ENCODE data around the gene DMD. TPM values are rescaled to one million over a fixed set of nuclear protein-coding genes. Genes with fewer than 3 reads are reported as not detected.

Gene DMD
- total RNA-seq, 2 donors from 2014 or later = 2.8 to 3.4 TPM

DNA sequence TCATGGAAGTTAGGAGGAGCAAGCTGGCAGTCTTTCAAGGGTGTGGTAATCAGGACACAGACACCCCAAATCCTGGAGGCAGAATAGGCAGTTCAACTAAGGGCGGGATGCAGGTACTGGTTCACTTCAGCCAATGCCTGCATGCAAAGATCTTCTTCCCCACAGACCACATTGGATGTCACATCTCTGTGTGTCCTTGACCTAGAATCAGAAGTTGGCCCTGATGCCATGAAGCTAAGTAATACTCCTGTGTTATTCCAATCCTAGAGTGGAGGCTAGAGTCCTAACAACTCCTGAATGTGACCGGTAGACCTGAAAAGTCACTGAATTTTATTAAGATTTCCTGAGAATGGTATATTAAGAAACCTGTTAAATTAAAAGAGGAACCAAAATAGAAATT is 165.5 kb downstream of the DMD start:
- Mint-ChIP-seq H3K9me3 (no peaks in the 10 kb centered on the region), H3K36me3 (no peaks in the 10 kb centered on the region), H3K4me3 (no peak overlapping the region), H3K27ac (no peak overlapping the region), H3K27me3 (no peaks in the 10 kb centered on the region), H3K4me1 (ENCODE audit: low read depth in 2 of 2) (no peaks in the 10 kb centered on the region)
- ATAC-seq (no peak), DNase-seq (ENCODE audit: low spot score) (no peak)

DNA sequence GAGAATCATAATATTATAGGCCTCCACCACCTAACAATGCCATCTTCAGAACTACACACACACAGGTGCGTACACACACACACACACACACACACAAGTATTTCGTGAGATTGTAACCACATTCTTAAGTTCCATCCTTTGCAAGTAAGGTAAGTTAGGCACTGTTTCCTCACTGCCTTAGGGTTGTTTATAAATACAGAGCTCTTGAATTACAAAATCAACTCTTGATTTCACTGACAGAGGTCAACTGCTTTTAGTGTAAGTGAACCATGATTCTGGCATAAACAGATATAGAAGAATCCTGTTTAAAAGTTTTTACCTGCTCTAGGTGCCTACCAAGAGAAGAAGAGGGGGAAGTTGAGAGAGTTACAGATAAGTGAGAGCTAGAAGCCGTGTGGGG is 166.1 kb downstream of the DMD start:
- DNase-seq (ENCODE audit: low spot score) (no peak), ATAC-seq (no peak)
- Mint-ChIP-seq H3K27ac (no peak overlapping the region), H3K27me3 (no peaks in the 10 kb centered on the region), H3K4me3 (no peak overlapping the region), H3K9me3 (no peaks in the 10 kb centered on the region), H3K4me1 (ENCODE audit: low read depth in 2 of 2) (no peaks in the 10 kb centered on the region), H3K36me3 (no peaks in the 10 kb centered on the region)

DNA sequence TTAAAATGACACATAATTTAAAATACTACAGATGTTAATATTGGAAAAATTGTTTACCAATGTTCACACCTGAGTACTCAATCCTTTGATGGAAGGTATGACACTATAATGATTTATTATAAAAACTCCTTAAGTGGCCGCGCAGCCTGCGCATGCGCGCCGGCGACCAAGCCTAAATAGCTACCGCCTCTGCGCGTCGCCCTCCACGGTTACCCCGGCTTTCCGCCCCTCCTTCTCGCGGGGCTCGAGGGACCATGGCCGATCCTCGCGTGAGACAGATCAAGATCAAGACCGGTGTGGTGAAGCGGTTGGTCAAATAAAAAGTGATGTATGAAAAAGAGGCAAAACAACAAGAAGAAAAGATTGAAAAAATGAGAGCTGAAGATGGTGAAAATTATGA is 170.2 kb downstream of the DMD start:
- H3K27me3 Mint-ChIP-seq = no peaks in the 10 kb centered on the region
- no peaks in the 10 kb centered on the region for H3K36me3 Mint-ChIP-seq
- DNase-seq (ENCODE audit: low spot score) (no peak), ATAC-seq (no peak)
- no peak overlapping the region for H3K27ac Mint-ChIP-seq
- no peaks in the 10 kb centered on the region for H3K4me1 Mint-ChIP-seq (ENCODE audit: low read depth in 2 of 2)
- no peaks in the 10 kb centered on the region for H3K9me3 Mint-ChIP-seq
- no peak overlapping the region for H3K4me3 Mint-ChIP-seq

DNA sequence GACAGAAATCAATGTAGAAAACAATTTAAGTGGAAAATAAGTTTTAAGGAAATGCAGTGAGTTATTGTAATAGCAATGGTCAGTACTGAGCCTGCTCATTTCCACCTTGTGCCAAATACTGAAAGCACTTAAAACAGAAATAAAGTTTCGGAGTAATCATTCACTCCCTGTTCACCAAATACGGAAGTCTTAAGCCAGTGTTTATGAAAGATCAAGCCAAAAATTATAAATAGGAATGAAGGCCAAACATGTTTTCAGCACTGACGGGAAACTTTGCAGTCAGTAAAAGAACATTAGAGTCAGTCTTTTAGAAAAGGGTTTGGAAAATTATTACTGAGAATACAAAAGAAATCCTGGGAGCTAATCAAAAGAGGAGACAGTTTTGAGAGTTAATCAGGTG is 178.6 kb downstream of the DMD start:
- H3K4me1 Mint-ChIP-seq (ENCODE audit: low read depth in 2 of 2) = no peaks in the 10 kb centered on the region

DNA sequence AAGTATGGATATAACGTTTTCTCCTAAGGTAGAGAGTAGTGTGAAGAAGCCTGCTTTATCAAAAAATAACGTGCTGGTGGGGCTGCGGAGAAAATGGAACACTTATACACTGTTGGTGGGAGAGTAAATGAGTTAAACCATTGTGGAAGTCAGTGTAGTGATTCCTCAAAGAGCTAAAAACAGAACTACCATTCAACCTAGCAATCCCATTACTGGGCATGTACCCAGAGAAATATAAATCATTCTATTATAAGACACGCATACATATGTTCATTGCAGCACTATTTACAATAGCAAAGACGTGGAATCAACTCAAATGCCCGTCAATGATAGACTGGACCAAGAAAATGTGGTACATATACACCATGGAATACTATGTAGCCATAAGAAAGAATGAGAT is 196.4 kb downstream of the DMD start:
- Mint-ChIP-seq H3K36me3 (peaks cover 4% of the 10 kb centered on the region), H3K27me3 (no peaks in the 10 kb centered on the region), H3K9me3 (peaks cover 3% of the 10 kb centered on the region), H3K4me3 (no peak overlapping the region), H3K27ac (no peak overlapping the region), H3K4me1 (ENCODE audit: low read depth in 2 of 2) (no peaks in the 10 kb centered on the region)
- ATAC-seq (no peak), DNase-seq (ENCODE audit: low spot score) (no peak)

More for the DNA sequence above, 178.6 kb downstream of the DMD start:
- Mint-ChIP-seq H3K36me3 (no peaks in the 10 kb centered on the region), H3K9me3 (no peaks in the 10 kb centered on the region), H3K4me3 (no peak overlapping the region), H3K27ac (no peak overlapping the region), H3K27me3 (no peaks in the 10 kb centered on the region)
- DNase-seq (ENCODE audit: low spot score) (no peak), ATAC-seq (no peak)

DNA sequence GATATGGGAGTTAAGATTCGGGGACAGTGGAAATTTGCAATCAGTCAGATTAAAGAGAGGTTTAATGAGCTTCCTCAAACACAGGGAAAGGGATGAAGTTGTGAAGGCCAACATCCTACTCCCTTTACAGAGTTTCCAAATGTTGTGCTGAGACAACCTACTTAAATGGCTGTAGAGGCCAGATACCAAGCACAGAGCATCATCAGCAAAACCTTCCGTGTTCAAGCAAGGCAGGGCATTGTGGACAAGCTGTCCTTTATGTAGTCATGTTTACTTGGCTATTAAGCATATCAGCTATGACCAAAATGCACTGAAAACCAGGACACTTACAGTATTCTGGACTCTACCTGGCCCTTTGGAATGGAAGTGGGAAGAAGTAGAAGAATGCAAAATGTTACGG is 197.3 kb downstream of the DMD start:
- H3K36me3 Mint-ChIP-seq = peaks cover 4% of the 10 kb centered on the region
- no peak for DNase-seq (ENCODE audit: low spot score)
- H3K27me3 Mint-ChIP-seq = no peaks in the 10 kb centered on the region
- no peak for ATAC-seq
- no peaks in the 10 kb centered on the region for H3K4me1 Mint-ChIP-seq (ENCODE audit: low read depth in 2 of 2)
- no peak overlapping the region for H3K4me3 Mint-ChIP-seq
- H3K27ac Mint-ChIP-seq = no peak overlapping the region
- peaks cover 3% of the 10 kb centered on the region for H3K9me3 Mint-ChIP-seq

DNA sequence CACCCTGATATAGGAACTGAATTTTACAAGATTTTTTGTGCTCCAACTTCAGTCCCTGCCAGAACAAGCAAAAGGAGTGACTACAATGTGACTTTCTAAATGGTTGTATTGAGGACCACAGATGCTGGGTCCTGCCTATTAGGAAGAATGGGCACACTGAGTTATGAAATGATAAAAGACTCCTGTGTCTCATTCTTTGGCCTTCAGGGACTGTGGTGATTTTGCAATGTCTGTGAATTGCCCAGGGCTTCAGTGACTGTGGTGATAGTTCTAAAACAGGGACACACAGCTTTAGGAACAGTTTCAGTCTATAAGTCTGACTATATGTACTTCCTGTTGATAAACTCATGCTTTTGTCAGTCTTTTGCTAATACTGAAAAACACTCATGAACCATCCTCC is 210.2 kb downstream of the DMD start:
- no peaks in the 10 kb centered on the region for H3K36me3 Mint-ChIP-seq
- H3K4me3 Mint-ChIP-seq = no peak overlapping the region
- no peak overlapping the region for H3K27ac Mint-ChIP-seq
- DNase-seq (ENCODE audit: low spot score) (no peak), ATAC-seq (no peak)
- no peaks in the 10 kb centered on the region for H3K4me1 Mint-ChIP-seq (ENCODE audit: low read depth in 2 of 2)
- H3K9me3 Mint-ChIP-seq = no peaks in the 10 kb centered on the region
- no peaks in the 10 kb centered on the region for H3K27me3 Mint-ChIP-seq

DNA sequence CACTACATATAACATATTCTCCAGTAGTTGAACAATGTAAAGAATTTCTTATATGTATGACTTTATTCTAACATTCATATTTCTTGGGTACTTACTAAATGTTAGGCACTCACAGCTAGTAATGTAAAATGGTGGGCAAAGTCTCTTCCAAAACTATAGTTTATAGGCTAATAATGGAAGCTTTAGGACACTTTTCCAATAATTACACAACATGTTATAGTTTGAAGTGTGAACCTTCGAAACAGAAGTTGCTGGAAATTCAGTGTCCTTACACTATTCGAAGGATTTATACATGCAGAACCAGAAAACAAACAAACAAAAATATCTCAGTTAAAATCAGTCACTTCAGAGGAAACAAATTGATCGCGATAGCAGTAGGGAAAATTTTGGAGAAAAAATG is 212.6 kb downstream of the DMD start:
- no peaks in the 10 kb centered on the region for H3K27me3 Mint-ChIP-seq
- H3K4me3 Mint-ChIP-seq = no peak overlapping the region
- peaks cover 2% of the 10 kb centered on the region for H3K9me3 Mint-ChIP-seq
- DNase-seq (ENCODE audit: low spot score) = no peak
- no peak overlapping the region for H3K27ac Mint-ChIP-seq
- H3K4me1 Mint-ChIP-seq (ENCODE audit: low read depth in 2 of 2) = no peaks in the 10 kb centered on the region
- no peak for ATAC-seq
- no peaks in the 10 kb centered on the region for H3K36me3 Mint-ChIP-seq

DNA sequence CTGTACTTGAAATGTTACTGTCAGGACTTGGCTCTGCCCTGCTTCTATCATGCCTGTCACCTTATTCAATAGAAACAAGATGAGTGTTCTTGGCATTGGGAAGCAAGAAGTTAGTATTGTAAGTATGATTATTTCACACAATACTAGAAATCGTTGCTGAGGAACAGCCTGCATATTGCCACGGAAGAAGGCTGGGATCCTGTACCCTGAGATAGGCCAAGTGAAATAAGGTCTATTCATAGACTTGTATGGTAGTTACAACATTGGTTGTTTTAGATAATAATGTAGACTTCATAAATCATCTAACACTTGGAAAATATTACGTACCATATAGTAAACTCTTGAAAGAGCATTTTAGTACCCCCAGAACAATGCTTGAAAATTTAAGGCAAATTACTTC is 215.9 kb downstream of the DMD start:
- DNase-seq (ENCODE audit: low spot score) (no peak), ATAC-seq (no peak)
- no peaks in the 10 kb centered on the region for H3K36me3 Mint-ChIP-seq
- no peak overlapping the region for H3K4me3 Mint-ChIP-seq
- H3K4me1 Mint-ChIP-seq (ENCODE audit: low read depth in 2 of 2) = no peaks in the 10 kb centered on the region
- H3K27ac Mint-ChIP-seq = no peak overlapping the region
- no peaks in the 10 kb centered on the region for H3K27me3 Mint-ChIP-seq
- H3K9me3 Mint-ChIP-seq = peaks cover 2% of the 10 kb centered on the region

DNA sequence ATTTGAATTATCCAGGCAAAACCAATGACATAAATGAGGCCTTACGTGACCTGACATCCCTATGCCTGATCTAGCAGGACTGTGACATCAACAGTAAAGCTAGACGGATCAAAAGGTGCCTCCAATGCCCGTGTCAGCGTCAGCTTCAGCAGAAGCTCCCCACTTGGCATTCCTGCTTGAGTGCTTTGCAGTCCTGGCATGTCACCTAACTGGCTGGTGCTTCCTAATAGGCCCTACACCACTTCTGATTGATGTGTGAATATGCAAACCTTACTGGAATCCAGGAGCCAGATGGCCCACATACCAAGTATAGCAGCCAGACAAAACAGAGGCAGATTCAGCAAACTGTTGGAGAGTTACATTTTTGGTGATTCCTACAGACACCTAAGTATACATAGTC is 224.2 kb downstream of the DMD start:
- no peaks in the 10 kb centered on the region for H3K36me3 Mint-ChIP-seq
- H3K4me3 Mint-ChIP-seq = no peak overlapping the region
- DNase-seq (ENCODE audit: low spot score) = no peak
- no peak overlapping the region for H3K27ac Mint-ChIP-seq
- H3K4me1 Mint-ChIP-seq (ENCODE audit: low read depth in 2 of 2) = no peaks in the 10 kb centered on the region
- no peaks in the 10 kb centered on the region for H3K27me3 Mint-ChIP-seq
- ATAC-seq = no peak
- no peaks in the 10 kb centered on the region for H3K9me3 Mint-ChIP-seq

DNA sequence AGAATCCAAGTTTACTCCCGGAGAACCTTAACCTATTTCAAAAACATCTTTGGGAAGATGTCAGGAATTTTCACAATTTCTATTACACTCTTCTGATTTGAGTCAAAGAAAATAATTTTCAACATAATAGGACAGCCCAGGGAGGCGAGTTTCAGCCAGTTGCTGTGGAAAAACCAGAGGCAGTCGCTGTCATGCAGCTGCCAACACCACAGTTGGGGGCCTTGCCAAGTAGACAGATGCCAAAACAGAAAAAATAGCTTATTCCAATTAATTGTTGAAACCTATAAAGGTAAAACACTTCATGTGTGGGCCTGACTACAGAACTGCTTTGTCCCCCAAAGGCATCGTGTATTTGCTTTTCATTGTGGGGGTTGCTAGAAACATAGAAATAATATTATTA is 225.8 kb downstream of the DMD start:
- Mint-ChIP-seq H3K27me3 (no peaks in the 10 kb centered on the region), H3K36me3 (no peaks in the 10 kb centered on the region), H3K27ac (no peak overlapping the region), H3K9me3 (no peaks in the 10 kb centered on the region), H3K4me1 (ENCODE audit: low read depth in 2 of 2) (no peaks in the 10 kb centered on the region), H3K4me3 (no peak overlapping the region)
- no peak for ATAC-seq
- no peak for DNase-seq (ENCODE audit: low spot score)

DNA sequence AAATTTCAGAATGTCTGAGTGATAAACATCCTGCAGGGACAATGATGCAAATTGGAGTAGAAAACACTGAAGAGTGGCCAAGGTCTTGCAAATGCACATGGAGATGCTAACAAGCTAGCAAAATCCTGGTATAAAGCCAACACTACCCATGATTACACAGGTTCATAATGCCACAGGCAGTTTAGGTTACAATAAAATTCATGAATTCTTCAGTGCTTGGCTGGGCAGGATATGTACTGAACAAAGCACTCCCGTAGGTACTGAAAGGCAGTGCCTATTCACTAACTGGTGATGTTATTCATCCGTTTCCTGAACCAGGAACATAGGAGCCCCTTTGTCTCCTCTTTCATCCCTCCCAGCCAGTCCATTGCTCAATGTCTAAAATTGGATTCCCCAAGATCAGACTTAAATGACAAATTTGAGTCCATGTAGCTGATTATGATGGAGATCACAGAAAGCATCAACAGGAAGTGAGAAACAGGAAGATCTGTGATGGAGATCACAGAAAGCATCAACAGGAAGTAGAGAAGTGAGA is 244.5 kb downstream of the DMD start:
- no peak for DNase-seq (ENCODE audit: low spot score)
- H3K4me1 Mint-ChIP-seq (ENCODE audit: low read depth in 2 of 2) = no peaks in the 10 kb centered on the region
- H3K36me3 Mint-ChIP-seq = no peaks in the 10 kb centered on the region
- no peak overlapping the region for H3K27ac Mint-ChIP-seq
- peaks cover 4% of the 10 kb centered on the region for H3K9me3 Mint-ChIP-seq
- ATAC-seq = no peak
- no peak overlapping the region for H3K4me3 Mint-ChIP-seq
- no peaks in the 10 kb centered on the region for H3K27me3 Mint-ChIP-seq

DNA sequence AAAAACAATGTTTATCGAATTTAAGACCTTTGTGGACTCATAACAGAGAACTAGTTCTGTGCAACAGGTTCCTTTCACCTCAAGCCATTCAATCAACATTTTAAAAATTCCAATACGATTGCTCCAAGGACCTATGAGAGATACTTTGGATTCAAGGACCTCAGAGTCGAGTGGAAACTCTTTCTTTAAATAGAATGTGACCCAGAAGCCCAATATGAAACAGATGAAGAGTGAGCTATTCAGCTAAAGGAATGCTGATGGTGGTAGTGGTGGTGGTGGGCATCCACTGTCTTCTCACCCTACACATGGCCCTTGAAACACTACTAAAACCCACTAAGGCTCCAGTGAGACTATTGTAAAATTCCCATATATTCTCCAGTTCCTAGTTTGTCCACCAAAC is 257.2 kb downstream of the DMD start:
- no peak overlapping the region for H3K27ac Mint-ChIP-seq
- peaks cover 2% of the 10 kb centered on the region for H3K9me3 Mint-ChIP-seq
- no peak overlapping the region for H3K4me3 Mint-ChIP-seq
- no peaks in the 10 kb centered on the region for H3K27me3 Mint-ChIP-seq
- ATAC-seq = no peak
- no peak for DNase-seq (ENCODE audit: low spot score)
- no peaks in the 10 kb centered on the region for H3K36me3 Mint-ChIP-seq
- no peaks in the 10 kb centered on the region for H3K4me1 Mint-ChIP-seq (ENCODE audit: low read depth in 2 of 2)

DNA sequence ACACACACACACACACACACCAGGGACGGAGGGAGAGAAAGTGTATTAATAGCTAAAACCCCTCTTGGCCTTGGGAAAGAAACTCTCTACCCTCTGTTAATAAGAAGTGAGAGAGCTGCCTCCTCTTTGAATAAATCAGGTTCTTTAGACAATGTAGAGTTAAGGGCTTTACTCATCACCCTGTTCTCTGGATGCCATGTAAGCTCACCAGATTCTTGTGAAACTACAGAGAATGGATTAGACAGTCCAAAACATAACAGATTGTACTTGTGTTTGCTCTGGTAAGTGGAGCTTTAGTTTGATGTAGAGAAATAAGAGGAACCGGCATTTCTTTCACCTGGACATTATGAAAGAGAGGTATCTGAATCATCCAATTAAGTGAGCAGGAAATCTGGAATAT is 263.2 kb downstream of the DMD start:
- H3K36me3 Mint-ChIP-seq = no peaks in the 10 kb centered on the region
- H3K27ac Mint-ChIP-seq = no peak overlapping the region
- no peak overlapping the region for H3K4me3 Mint-ChIP-seq
- no peaks in the 10 kb centered on the region for H3K4me1 Mint-ChIP-seq (ENCODE audit: low read depth in 2 of 2)
- DNase-seq (ENCODE audit: low spot score) = no peak
- H3K9me3 Mint-ChIP-seq = no peaks in the 10 kb centered on the region
- no peaks in the 10 kb centered on the region for H3K27me3 Mint-ChIP-seq
- no peak for ATAC-seq

DNA sequence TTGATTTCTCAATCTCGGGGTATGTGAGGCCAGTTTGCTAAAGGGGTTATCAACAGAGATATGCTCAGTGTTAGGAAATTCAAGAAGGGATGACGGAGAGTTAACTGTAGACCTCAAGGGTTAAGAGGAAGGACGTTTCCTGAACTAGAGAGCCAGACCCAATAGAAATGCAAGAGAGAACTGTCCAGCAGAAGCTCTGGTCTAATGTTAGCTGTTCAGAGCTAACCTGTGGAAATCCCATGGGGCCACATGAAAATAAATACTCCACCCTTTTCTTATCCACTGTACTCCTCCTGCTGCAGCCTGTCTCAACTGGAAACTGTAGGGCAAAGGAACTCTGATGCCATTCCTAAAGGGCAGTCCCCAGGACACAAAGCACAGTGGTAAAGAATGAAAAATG is 274.3 kb downstream of the DMD start:
- ATAC-seq = no peak
- Mint-ChIP-seq H3K27me3 (no peaks in the 10 kb centered on the region), H3K4me3 (no peak overlapping the region), H3K4me1 (ENCODE audit: low read depth in 2 of 2) (no peaks in the 10 kb centered on the region), H3K27ac (no peak overlapping the region), H3K9me3 (peaks cover 12% of the 10 kb centered on the region), H3K36me3 (peaks cover 6% of the 10 kb centered on the region)
- no peak for DNase-seq (ENCODE audit: low spot score)
